Colonic mucosa (tissue), 4 donors: ENCODE measurements around the gene SDK2. TPM values are rescaled to one million over a fixed set of nuclear protein-coding genes. Genes with fewer than 3 reads are reported as not detected.

Experiments used
- DNase-seq: peaks from one replicate; pipeline ENCODE4 v3.0.0-alpha.2; 2020
- H3K27ac ChIP-seq: fragments of 200-600 bp; one replicate; pipeline ENCODE4 v1.8.0; 2021
- H3K27me3 ChIP-seq: fragments of 200-600 bp; one replicate; pipeline ENCODE4 v1.8.0; 2021
- H3K36me3 ChIP-seq: fragments of 200-600 bp; one replicate; pipeline ENCODE4 v1.8.0; 2021
- H3K4me1 ChIP-seq: fragments of 200-600 bp; one replicate; pipeline ENCODE4 v1.8.0; 2021; ENCODE audit warnings: mild to moderate bottlenecking
- H3K4me3 ChIP-seq: fragments of 200-600 bp; one replicate; pipeline ENCODE4 v1.8.0; 2021
- H3K9ac ChIP-seq, 2 donors: one replicate each; pipeline ENCODE4 v1.7.0; 2013; ENCODE audit warnings: control low read depth in 2 of 2, low read depth in 2 of 2, low read length in 2 of 2
- H3K9me3 ChIP-seq: fragments of 200-600 bp; one replicate; pipeline ENCODE4 v1.8.0; 2021
- intact Hi-C: fragments of 100-400 bp; cut with DNase I; formaldehyde crosslinking; loops from one replicate; pipeline ENCODE4 v1.14.1; 2022
- total RNA-seq, 2 donors: library from RNA; stranded (reverse); fragmentation: NEBNext Ultra II Directional in 1 of 2; extraction: Animal tissue kit (Norgen Biotek cat#: 25700) in 1 of 2; gene quantifications; one replicate each; pipeline ENCODE4 v1.2.1, GENCODE V29; 2021
- TF ChIP-seq, protein P1 (sequence below): fragments of 200-600 bp; IDR thresholded peaks from one replicate; pipeline ENCODE4 v1.8.0; 2022; ENCODE audit warnings: antibody characterized with exemption, mild to moderate bottlenecking
- donor health status: healthy.
- donor health status: DM: no; HTN: no; CAD: no.
- donor health status: DM: no; HTN: no; CAD: no.

SDK2 gene
- total RNA-seq, 2 donors from 2014 or later = 0.94 to 1.2 TPM

DNA sequence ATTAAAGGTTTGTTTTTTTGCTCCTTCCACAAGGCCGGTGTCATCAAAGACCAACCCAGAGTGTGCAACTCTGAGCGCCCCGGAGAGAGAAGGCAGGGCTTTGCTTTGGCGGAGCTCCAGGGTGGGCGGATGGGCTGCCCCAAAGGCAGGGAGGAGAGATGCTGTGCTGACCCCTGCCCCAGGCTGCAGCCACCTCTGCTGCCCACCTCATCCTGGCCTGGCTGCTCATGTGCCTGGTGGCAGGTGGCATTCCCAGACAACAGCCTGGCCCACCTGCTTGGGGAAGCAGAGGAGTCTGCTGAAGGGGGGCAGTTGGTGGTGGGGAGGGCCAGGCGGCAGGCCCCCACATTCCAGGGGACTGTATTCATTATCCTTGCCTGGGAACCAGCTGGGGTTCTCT is 122.1 kb downstream of the SDK2 start:
- H3K27ac ChIP-seq = no peak overlapping the region
- no peaks in the 10 kb centered on the region for H3K27me3 ChIP-seq
- no peak for DNase-seq
- no peak overlapping the region for H3K9ac ChIP-seq
- no peaks in the 10 kb centered on the region for H3K4me1 ChIP-seq
- intact Hi-C loops = no loop called here
- no peaks in the 10 kb centered on the region for H3K36me3 ChIP-seq
- no peaks in the 10 kb centered on the region for H3K9me3 ChIP-seq
- H3K4me3 ChIP-seq = no peak overlapping the region
- TF ChIP-seq, protein P1, sequence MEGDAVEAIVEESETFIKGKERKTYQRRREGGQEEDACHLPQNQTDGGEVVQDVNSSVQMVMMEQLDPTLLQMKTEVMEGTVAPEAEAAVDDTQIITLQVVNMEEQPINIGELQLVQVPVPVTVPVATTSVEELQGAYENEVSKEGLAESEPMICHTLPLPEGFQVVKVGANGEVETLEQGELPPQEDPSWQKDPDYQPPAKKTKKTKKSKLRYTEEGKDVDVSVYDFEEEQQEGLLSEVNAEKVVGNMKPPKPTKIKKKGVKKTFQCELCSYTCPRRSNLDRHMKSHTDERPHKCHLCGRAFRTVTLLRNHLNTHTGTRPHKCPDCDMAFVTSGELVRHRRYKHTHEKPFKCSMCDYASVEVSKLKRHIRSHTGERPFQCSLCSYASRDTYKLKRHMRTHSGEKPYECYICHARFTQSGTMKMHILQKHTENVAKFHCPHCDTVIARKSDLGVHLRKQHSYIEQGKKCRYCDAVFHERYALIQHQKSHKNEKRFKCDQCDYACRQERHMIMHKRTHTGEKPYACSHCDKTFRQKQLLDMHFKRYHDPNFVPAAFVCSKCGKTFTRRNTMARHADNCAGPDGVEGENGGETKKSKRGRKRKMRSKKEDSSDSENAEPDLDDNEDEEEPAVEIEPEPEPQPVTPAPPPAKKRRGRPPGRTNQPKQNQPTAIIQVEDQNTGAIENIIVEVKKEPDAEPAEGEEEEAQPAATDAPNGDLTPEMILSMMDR = no peak

DNA sequence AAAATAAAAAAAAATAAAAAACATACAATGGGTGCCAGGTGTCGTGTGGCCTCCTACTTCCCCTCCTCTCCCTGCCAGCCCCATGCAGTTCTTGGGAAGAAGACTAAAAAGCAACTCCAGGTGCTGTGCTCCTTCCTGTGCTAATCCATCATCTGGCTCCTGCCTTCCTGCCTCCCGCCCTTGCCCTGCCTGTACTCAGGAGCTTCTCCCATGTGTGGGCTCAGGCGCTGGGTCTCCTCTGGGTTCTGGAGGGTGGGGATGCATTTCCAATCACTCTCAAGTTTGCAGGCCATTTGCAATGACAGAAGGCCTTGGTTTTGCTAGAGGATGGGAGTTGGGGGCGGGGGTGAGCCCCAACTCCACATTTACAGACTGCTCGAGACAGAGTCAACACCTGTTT is 122.9 kb downstream of the SDK2 start:
- Histone ChIP-seq H3K4me3 (no peak overlapping the region), H3K9ac (no peak overlapping the region), H3K36me3 (no peaks in the 10 kb centered on the region), H3K27ac (no peak overlapping the region), H3K9me3 (no peaks in the 10 kb centered on the region), H3K27me3 (no peaks in the 10 kb centered on the region), H3K4me1 (no peaks in the 10 kb centered on the region)
- TF ChIP-seq, protein P1 = no peak
- intact Hi-C loops = no loop called here
- no peak for DNase-seq

DNA sequence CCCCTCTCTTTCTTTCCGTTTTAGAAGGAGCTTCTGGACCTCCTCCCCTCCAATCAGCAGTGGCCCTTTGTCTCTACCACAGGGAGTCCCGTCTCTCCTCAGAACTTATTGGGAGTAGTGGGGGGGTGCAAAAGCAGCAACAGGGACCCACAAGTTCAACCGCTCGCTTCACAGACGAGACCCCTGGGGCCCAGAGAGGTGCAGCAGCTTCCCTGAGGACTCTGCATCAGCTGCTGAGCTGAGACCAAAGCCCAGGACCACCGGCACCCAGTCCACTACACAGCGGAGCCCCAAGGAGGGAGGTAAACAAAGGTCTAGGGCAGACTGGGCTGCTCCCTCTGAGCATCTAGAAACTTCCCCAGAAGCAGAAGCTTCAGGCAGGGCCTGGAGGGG is 123.9 kb downstream of the SDK2 start:
- Histone ChIP-seq H3K9me3 (no peaks in the 10 kb centered on the region), H3K4me1 (no peaks in the 10 kb centered on the region), H3K27me3 (no peaks in the 10 kb centered on the region), H3K36me3 (no peaks in the 10 kb centered on the region), H3K9ac (no peak overlapping the region), H3K27ac (no peak overlapping the region), H3K4me3 (no peak overlapping the region)
- no peak for DNase-seq
- intact Hi-C loops = no loop called here
- TF ChIP-seq, protein P1 = no peak

DNA sequence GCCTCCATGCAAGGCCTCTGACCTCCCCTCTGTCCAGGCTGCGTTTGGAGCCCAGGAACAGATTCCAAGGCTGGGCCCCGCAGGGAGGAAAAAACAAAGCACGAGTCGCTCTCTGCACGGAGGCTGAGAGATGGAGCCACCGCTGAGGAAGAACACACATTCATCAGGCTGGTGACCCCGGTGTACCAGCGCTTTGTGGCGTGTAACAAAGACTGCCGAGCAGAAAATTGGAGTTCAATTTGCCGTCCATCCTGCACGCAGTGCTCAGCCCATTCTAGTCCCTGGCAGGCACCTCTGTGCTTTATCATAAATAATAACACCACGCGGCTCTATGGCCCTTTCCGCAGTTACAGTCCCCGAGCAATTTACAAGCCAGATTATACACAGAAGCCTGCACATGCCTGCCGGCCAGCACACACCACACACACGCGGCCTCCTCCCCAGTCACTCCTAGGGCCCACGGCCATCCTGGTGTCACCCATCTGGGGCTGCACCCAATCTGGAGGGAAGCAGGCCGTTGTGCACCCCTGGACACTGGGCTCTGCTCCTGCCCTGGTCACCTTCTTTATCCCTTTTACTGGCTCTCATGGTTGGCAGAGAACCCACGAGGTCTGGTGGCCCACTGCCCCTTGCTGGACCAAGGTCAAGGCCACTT is 124.4 kb downstream of the SDK2 start:
- Histone ChIP-seq H3K9ac (no peak overlapping the region), H3K27ac (no peak overlapping the region), H3K9me3 (no peaks in the 10 kb centered on the region), H3K4me1 (no peaks in the 10 kb centered on the region), H3K27me3 (no peaks in the 10 kb centered on the region), H3K36me3 (no peaks in the 10 kb centered on the region), H3K4me3 (no peak overlapping the region)
- intact Hi-C loops = no loop called here
- TF ChIP-seq, protein P1 = no peak
- no peak for DNase-seq

DNA sequence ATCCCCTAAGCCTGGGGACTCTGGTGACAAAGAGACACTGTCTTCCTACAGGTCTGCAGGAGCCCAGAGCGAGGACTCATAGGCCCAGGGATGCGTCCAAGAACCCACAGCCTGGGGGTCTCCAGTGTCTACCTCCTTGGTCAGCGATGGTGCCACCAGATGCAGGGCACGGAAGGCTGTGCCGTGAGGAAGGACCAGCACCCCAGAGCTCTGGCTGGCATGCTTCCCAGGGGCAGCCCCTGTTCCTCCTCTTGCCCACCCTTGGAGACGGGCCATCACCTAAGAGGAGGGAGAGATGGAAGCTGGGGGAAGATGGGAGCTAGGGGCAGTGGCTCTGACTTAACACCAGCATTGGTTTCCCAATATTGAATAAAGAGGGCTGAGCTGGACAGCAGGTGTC is 125.2 kb downstream of the SDK2 start:
- no peaks in the 10 kb centered on the region for H3K36me3 ChIP-seq
- no peak for DNase-seq
- no peaks in the 10 kb centered on the region for H3K27me3 ChIP-seq
- no peak overlapping the region for H3K27ac ChIP-seq
- TF ChIP-seq, protein P1 = no peak
- intact Hi-C loops = no loop called here
- H3K4me3 ChIP-seq = no peak overlapping the region
- H3K4me1 ChIP-seq = no peaks in the 10 kb centered on the region
- no peaks in the 10 kb centered on the region for H3K9me3 ChIP-seq
- no peak overlapping the region for H3K9ac ChIP-seq
